A172 (cell line): Measurements from ENCODE around the gene FNIP2. TPM values are rescaled to one million over a fixed set of nuclear protein-coding genes. Genes with fewer than 3 reads are reported as not detected.
"Not testable (repeated sequence)": the region's sequence is repeated elsewhere in the genome, so short reads cannot be mapped to it uniquely, and the experiment has no call there.

Source experiments
- DNase-seq: peaks from one replicate; pipeline ENCODE4 v3.0.0-alpha.2; 2015; ENCODE audit warnings: low spot score
- total RNA-seq: library from RNA; depleted of rRNA; stranded (reverse); fragments of >200 nt; shearing (Covaris generic); gene quantifications from 2 replicates; pipeline ENCODE4 v1.2.3, GENCODE V29; 2014

The FNIP2 gene
- total RNA-seq, 1 experiment from 2014 or later, result 10.8 TPM

DNA sequence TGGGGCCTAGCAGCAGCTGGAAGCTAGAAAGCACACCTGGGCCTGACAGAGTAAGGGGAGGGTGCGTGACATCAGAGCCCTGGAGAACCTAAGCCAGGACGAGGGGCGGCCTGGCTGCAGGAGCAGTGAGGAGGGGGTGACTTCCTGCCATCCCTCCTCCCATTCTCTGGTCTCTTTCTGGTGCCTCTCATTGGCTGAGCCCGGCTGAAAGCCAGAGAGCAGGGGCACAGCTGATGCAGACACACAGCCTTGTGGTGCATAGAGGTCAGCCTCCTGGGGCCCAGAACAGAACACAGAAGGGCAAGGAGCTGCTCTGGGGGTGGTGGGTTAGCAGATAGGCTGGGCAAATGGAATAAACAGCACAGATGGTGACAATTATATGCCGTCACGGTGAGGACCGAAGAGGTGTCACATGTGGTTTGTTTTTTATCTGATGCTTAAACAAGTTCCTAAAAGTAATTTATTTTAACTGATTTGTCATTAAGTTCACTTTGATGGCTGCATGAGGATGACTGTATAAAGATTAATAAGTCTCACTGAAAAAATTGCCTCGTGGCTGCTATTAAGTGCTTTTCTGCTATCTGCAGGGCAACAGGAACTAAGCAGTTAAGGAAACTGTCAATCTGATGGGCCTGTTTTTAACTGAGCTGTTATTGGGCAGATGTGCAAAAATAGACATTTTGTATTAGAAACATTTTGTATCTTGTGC, 102.0 kb downstream of the FNIP2 start:
- no peak for DNase-seq

GRCh38 chr4:158871335-158871724, 102.5 kb downstream of the FNIP2 start:
- DNase-seq, result no peak

DNA sequence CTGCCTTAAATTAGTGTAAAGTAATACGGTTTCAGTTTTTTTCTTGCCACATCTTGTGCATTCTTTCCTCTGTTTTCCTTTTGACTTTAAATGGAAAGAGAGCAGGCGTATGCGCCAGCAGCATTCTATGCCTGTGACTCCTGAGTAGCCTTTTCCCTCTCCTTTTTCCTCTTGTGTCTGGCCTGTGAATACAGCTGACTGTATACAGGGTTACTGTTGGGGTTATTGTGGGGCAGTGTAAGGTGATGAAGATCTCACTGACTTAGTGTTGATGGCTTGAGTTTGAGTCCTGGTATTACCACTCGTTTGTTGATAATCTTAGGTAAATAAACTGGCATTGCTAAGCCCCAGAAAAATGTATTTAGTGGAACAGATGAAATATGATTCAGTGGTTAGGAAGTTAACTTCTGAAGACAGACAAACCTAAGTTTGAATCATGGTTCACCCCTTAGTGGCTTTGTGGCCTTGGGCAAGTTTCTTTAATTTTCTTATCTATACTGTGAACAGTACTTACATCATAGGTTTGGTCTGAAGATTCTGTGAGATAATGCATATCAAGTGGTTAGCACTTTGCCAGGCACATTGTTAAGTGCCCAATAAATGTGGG, 105.1 kb downstream of the FNIP2 start:
- DNase-seq, result peak; percentile 84

GRCh38 chr4:158875026-158875425, 106.2 kb downstream of the FNIP2 start:
- DNase-seq, result no peak

GRCh38 chr4:158875455-158875854, 106.6 kb downstream of the FNIP2 start:
- no peak for DNase-seq

DNA sequence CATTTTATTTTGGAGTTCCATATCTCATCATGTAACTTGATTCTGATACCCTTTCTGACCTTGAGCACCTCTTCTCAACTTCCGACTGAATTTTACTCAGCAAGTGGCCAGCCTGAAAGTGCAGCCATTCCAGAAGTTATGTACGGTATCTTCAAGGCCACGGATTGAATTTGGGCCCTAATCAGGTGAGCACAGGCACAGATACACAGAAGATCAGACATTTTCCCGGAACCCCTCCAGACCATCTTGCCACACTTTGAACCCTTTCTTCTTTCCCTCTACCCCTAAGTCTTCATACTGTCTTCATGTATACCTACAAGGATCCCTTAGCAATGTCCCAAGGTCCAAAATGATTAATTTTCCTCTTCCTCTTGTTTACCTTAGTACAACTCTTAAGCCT, 108.2 kb downstream of the FNIP2 start:
- DNase-seq, result no peak

DNA sequence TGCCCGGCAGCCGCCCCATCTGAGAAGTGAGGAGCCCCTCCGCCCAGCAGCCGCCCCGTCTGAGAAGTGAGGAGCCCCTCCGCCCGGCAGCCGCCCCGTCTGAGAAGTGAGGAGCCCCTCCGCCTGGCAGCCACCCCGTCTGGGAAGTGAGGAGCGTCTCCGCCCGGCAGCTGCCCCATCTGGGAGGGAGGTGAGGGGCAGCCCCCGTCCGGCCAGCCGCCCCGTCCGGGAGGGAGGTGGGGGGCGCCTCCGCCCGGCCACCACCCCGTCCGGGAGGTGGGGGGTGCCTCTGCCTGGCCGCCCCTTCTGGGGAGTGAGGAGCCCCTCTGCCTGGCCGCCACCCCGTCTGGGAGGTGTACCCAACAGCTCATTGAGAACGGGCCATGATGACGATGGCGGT, 113.3 kb downstream of the FNIP2 start:
- DNase-seq, result not testable (repeated sequence)

GRCh38 chr4:158884280-158884679, 115.5 kb downstream of the FNIP2 start:
- DNase-seq, result no peak

DNA sequence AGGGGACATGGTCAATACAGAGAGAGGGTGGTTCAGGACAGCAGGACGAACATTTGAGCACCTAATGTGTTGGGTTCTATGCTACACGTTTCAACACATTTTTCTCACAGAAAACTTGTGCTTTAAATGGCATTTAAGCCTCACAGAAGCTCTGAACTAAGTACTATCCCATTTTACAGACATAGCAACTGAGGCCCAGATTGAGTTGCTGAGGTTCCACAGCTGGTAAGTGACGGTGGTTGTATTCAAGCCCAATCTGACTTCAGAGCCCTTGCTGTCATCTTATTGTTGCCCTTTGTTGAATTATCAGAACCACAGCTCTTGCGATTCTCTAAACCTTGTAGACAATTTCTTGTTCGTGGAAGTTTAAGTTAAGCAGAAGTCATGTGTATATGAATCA, 116.7 kb downstream of the FNIP2 start:
- DNase-seq, result no peak

DNA sequence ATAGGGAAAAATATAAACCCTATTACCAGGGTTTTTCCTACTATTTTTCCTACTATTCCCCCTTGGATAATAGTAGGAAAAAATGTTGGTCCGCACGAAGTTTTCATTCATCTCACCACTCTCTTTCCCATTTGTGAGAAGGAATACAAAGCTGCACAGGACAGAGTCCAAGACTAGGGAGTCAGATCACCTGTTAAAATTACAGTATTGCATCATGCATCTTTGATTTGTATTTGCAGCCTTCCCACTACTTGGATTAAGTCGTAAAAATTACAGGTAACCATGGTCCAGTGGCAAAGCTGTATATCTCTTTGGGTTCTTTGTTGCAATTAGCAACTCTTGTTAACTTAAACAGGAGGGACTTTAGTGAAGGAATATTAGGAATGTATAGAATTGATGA, 121.5 kb downstream of the FNIP2 start:
- DNase-seq, result no peak

DNA sequence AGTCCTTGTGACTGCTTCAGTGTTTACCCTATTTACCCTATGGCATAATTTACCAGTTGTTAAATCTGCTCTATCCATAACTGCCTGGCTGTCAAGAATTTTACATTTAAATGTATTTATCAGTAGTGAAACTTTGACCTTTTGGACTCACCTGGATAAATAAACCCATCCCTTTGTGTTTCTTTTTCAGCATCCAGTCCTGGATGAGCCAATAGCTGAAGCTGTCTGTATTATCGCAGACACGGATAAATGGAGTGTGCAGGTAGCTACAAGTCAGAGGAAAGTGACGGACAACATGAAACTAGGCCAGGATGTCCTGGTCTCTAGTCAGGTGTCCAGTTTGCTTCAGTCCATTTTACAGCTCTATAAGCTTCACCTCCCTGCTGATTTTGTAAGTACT, 122.4 kb downstream of the FNIP2 start:
- no peak for DNase-seq

DNA sequence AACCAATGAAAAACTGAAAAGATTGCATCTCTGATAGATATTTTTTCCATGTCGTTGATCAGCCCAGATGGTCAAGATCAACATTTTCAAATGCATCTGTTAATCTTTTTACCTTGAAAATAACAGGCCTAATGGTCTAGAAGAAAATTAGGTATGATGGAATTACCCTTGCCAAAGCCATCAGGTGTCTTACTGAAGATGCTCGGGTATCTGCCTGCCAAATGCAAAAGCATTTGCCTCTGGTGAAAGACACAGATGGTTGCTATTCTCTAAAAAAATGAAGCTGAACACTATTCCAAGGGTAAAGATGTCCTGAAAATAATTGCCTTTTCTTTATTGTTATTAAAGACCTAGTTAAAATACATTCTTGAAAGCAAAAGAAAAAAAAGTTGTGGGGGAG, 126.0 kb downstream of the FNIP2 start:
- no peak for DNase-seq

- peak; percentile 56 for DNase-seq
Observed at GRCh38 chr4:158895797-158896576, 127.2 kb downstream of the FNIP2 start.

DNA sequence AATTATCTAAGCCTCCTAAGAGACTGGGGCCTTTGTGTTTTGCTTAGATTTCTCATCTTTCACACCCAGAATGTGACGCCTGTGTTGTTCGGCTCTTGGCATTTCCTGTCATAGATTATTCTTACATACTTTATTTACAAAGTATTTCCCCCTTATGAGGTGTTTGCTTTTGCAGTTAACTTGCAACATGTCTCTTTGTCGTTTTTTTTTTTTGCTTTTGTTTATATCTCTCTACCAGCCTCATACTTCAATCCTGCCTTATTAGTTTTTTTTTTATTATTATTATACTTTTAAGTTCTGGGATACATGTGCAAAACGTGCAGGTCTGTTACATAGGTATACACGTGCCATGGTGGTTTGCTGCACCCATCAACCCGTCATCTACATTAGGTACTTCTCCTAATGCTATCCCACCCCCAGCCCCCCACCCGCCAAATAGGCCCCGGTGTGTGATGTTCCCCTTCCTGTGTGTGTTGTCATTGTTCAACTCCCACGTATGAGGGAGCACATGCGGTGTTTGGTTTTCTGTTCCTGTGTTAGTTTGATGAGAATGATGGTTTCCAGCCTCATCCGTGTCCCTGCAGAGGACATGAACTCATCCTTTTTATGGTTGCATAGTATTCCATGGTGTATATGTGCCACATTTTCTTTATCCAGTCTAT, 127.9 kb downstream of the FNIP2 start:
- DNase-seq, result peak; percentile 30

- not testable (repeated sequence) for DNase-seq
Observed at GRCh38 chr4:158900408-158900807, 131.6 kb downstream of the FNIP2 start.

DNA sequence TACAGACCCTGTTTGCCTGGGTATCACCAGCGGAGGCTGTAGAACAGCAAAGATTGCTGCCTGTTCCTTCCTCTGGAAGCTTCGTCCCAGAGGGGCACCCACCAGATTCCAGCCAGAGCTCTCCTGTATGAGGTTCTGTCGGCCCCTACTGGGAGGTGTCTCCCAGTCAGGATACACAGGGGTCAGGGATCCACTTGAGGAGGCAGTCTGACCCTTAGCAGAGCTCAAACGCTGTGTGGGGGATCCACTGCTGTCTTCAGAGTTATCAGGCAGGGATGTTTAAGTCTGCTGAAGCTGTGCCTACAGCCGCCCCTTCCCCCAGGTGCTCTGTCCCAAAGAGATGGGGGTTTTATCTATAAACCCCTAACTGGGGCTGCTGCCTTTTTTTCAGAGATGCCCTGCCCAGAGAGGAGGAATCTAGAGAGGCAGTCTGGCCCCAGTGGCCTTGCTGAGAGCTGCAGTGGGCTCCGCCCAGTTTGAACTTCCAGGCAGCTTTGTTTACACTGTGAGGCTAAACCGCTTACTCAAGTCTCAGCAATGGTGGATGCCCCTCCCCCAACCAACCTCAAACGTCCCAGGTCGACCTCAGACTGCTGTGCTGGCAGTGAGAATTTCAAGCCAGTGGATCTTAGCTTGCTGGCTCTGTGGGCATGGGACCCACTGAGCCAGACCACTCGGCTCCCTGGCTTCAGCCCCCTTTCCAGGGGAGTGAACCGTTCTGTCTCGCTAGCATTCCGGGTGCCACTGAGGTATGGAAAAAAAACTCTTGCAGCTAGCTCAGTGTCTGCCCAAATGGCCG, 133.7 kb downstream of the FNIP2 start:
- peak; percentile 81 for DNase-seq

GRCh38 chr4:158903079-158903456, 134.2 kb downstream of the FNIP2 start:
- no peak for DNase-seq

DNA sequence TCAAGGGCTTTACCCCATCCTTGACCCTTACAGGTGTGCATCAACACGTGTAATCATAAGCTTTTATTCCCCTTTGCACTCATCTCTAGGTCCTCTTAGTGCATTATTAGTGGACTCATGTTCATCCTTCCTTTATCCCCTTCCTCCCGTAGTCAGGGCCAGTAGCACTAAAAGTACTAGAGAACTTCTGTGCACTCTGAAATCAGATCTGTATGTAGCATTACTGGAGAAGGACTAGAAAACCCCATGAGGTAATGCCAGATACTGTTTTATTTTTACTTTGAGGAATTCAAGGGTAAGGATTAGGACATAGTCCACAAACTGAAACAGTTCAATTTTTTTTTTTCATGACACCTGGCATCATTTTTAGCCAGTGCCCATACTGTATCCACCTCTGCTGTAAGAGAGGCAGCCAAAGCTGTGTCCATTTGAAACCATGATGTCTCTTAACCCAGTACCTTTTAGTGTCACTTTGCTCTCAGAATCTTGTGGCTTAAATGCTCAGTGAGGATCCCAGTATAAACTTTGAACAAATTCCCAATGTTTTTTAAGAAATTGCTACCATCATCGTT, 134.7 kb downstream of the FNIP2 start:
- DNase-seq, result no peak

DNA sequence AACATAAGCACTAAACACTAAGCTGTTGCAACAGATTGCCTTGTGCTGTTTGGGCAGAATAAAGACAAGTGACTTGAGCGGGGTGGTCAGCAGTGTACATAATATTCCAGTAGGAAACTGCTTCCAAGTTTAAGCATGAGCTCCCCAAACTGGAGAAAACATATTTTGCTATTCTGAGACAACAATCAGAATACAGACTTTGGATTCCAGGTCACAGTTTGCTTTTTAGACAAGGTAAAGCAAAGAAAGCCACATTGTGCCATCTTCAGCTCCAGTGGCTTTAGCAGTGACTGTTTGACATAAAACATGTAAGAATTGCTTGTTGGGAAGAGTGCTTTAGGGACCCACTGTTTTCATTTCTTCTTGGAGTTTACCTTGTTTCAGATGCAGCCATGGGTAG, 136.0 kb downstream of the FNIP2 start:
- no peak for DNase-seq

- no peak for DNase-seq
Observed at GRCh38 chr4:158906073-158906472, 137.2 kb downstream of the FNIP2 start.

DNA sequence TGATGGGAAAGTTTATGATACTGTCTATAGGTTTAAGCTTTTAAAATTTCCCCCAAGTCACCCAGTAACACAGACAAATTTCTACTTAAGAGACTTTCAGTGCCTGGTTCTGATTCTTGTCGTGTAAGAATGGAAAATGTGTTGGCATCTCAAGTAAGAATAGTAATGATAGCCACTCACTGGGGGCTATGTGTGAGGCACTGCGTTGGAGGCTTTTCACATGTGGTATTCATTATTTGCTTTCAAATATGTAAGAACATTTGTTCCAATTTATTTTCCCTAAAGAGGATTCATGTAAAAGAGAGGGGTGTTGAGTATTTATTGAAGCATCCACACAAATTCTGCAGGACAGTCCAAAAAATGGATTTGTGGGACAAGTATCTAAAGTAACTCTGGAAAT, 143.6 kb downstream of the FNIP2 start:
- no peak for DNase-seq
